GM12892 (cell line): ENCODE data around the gene INAVA.
A peak's percentile ranks its signal among the peaks of the same experiment; 100 is the strongest.

Experiments
- DNase-seq: peaks from one replicate; pipeline ENCODE4 v3.0.0; 2011; ENCODE audit not compliant: insufficient read length
- FAIRE-seq: peaks from 2 replicates; lab custom pipeline; 2011; peaks lifted over from hg19 to GRCh38; lab: Jason Lieb, UNC
- POLR2A ChIP-seq: IDR thresholded peaks from 2 replicates; pipeline ENCODE4 v1.6.1; 2011; ENCODE audit warnings: low read depth, low read length, control low read depth
- POLR2AphosphoS5 ChIP-seq: IDR thresholded peaks from 2 replicates; pipeline ENCODE4 v1.6.1; 2011; ENCODE audit warnings: low read depth, low read length, control low read depth
- TAF1 ChIP-seq: IDR thresholded peaks from 2 replicates; pipeline ENCODE4 v1.6.1; 2011; ENCODE audit warnings: low read depth, mild to moderate bottlenecking, control low read depth, low read length, borderline replicate concordance

The INAVA gene

DNA sequence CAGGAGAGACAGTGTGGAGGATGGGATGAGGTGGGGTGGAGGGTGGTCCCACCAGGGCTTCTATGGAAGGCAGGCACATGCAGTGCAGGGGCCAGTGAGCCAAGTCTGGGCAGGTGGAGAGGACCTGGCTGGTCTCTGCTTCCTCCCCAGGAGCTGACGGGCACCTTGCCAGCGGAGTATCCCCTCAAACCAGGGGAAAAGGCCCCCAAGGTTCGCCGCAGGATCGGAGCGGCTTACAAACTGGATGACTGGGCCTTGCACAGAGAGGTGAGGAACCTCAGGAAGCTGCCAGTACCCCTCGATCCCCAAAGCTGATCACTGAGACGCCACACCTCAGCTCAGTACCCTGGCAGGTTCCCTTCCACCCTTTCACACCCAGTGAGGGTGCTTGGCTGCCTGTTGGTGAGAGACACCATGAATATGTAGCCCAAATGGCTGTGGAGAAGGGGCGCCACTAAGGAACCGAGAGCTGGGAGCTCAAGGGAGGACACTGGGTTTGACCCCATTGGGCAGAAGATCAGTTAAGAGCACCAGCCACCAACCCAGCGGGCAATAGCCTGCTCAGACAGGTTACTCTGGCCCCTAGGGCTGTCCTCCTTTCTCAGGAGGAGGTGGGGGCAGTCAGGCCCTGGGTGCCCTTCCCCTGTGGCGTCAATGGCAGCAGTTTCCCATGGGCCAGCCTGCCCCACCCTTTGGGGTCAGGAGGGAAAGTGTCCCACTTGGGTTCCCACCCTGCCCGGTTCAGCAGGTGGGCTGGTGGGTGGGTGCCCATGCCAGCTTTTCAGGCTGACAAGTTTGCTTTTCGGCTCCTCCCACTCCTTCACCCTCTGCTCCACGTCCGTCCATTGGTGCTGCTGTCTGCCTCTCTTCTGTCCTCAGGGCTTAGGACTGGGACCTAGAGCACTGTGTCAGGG is 5.5 kb downstream of the INAVA start:
- FAIRE-seq (no peak), DNase-seq (no peak)
- no peak for TF ChIP-seq POLR2A
- no peak for TF ChIP-seq POLR2AphosphoS5
- no peak for TF ChIP-seq TAF1

- FAIRE-seq, result no peak
- no peak for DNase-seq
- TF ChIP-seq TAF1 (no peak), POLR2AphosphoS5 (no peak), POLR2A (no peak)
Observed at GRCh38 chr1:200900877-200901276, 6.2 kb downstream of the INAVA start.

DNA sequence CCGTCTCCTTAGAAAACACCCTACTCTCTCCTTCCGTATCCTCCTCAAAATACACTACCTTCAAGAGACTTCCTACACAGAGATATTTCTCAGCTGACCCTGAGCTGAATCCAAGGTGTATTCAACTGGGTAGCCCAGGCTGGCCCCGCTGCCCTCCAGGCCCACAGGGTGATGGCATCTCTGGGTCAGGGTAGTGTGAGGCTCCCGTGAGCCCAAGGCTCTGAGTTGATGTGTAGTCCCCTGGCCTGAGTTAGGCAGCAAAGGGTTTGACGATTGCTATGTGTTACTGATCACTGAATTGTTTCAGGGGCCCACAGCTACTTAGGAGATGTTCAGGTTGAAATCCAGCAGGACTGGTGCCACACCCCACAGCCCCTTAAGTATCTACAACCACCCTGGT is 6.7 kb downstream of the INAVA start:
- no peak for FAIRE-seq
- no peak for DNase-seq
- TF ChIP-seq POLR2AphosphoS5 (no peak), TAF1 (no peak), POLR2A (no peak)

DNA sequence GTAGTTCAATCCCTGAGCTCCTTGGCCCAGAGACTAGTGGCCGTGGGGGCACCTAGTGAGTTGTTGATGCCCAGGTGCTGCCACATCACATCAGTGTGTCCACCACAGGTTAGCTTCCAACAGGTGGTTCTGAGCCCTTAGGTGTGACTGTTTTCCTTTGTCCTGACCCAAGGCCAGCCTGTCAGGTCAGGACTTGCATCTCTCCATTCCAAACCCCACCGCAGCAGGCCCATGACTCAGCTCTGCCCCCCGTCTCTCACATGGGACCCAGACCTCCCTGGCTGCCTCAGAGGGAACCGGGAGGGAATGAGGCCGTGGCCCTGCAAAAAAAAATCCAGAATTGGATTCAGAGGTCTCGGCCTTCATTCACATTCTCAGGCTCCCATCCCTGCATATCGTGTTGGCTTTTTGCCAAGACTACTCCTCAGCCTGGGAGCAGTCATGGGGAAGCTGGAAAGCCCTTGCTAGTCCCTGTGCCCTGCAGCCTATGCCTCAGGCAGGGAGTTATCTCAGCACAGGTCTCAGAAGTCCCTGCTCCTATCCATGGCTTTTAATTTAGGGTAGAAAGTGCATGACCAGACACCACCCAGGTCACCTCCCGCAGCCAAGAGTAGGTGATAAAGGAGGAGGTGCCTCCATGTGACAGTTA is 7.2 kb downstream of the INAVA start:
- no peak for DNase-seq
- FAIRE-seq, result no peak
- TF ChIP-seq POLR2A, result no peak
- no peak for TF ChIP-seq POLR2AphosphoS5
- no peak for TF ChIP-seq TAF1

DNA sequence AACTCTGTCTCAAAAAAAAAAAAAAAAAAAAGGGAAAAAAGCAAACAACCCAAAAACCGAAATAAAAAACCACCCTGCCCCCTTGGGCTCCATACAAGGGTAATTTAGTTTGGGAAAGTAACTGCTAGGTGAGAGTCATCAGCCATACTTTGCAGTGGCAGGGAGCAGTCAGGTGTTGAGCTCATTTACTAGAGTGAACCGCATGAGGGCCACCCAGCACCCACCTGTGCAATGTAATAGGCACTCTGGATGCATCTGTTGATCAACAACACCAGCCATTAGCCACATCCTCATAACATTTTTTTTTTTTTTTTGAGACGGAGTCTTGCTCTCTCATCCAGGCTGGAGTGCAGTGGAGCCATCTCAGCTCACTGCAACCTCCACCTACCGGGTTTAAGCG is 9.1 kb downstream of the INAVA start:
- DNase-seq, result no peak

DNA sequence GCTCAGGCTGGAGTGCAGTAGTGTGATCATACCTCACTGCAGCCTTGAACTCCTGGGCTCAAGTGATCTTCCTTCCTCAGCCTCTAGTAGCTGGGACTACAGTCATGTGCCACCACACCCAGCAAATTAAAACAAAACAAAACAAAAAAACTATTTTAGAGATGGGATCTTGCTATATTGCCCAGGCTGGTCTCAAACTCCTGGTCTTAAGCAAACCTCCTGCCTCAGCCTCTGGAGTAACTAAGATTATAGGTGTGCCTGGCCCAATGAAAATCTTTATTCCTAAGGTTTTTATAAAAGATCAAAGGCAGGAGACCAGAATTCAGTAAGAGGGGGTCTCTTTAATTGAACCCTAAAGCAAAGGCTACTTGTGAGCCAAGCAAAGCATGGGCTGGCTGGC is 10.1 kb downstream of the INAVA start:
- FAIRE-seq (no peak), DNase-seq (no peak)
- TF ChIP-seq POLR2A (no peak), POLR2AphosphoS5 (no peak)

More for the DNA sequence above, 9.1 kb downstream of the INAVA start:
- FAIRE-seq, result no peak
- TF ChIP-seq TAF1, result no peak
- no peak for TF ChIP-seq POLR2A
- TF ChIP-seq POLR2AphosphoS5, result no peak

- no peak for TF ChIP-seq POLR2A
- DNase-seq (no peak), FAIRE-seq (peak; percentile 79)
Observed at GRCh38 chr1:200905411-200906052, 10.8 kb downstream of the INAVA start.

- DNase-seq (no peak), FAIRE-seq (no peak)
- TF ChIP-seq TAF1, result no peak
- TF ChIP-seq POLR2AphosphoS5, result no peak
- no peak for TF ChIP-seq POLR2A
Observed at GRCh38 chr1:200906491-200906890, 11.8 kb downstream of the INAVA start.

- no peak for FAIRE-seq
- no peak for DNase-seq
- TF ChIP-seq POLR2A (no peak), POLR2AphosphoS5 (no peak), TAF1 (no peak)
Observed at GRCh38 chr1:200907611-200908097, 13.0 kb downstream of the INAVA start.

DNA sequence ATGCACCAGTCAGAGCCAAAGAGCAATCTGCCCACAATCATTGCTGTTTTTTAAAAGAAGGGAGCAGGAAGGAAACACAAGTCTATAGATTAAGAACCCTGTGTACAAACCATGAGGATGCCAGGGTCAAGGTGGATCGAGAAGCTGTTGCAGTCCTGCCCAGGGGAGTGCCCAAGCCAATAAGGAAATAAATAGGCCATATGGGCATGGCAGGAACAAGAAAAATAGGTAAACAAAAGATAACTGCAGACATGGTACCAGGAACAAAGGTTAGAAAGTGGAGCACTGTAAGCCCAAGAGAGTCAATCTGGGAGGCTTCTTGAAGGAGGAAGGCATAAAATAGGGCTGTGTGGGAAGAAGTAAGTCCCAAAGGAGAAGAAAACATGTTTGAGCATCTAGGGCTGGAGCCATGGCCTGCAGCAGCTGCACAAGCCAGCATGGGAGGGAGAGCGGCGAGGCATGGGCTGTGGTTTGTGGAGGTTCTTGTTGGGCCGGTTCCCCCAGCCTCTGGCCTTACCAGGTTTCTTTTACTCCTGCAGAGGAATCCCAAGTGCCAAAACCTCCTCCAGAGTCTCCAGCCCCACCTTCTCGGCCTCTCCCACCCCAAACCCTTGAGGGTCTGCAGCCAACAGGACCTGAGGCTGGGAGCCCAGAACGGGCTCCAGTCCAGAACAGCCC is 13.6 kb downstream of the INAVA start:
- FAIRE-seq (no peak), DNase-seq (no peak)
- TF ChIP-seq TAF1, result no peak
- TF ChIP-seq POLR2A, result no peak
- TF ChIP-seq POLR2AphosphoS5, result no peak

- TF ChIP-seq TAF1 (no peak), POLR2A (no peak), POLR2AphosphoS5 (no peak)
- no peak for FAIRE-seq
- no peak for DNase-seq
Observed at GRCh38 chr1:200909071-200909470, 14.4 kb downstream of the INAVA start.
